HG02938 (cell line): Measurements from ENCODE around the gene PRIM1.
"Not testable (repeated sequence)": the region's sequence is repeated elsewhere in the genome, so short reads cannot be mapped to it uniquely, and the experiment has no call there.

Experiments used
- ATAC-seq: cut with Tn5 transposase; IDR thresholded peaks from one replicate; pipeline ENCODE4 v1.9.1; 2021; ENCODE audit warnings: mild to moderate bottlenecking, moderate library complexity; ENCODE audit not compliant: unreplicated experiment

The PRIM1 gene

DNA sequence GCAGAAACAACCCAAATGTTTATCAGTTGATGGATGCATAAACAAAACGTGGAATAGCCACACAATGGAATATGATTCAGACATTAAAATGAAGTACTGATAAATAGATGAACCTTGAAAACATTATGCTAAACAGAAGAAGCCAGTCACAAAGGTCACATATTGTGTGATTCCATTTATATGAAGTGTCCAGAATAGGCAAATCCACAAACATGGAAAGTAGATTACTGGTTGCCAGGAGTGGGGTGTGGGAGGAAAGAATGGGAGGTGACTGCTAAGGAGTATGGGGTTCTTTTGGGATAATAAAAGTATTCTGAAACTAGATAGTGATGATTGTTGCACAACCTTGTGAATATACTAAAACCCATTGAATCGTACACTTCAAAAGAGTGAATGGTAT is 9.7 kb upstream of the PRIM1 start:
- ATAC-seq = no peak

DNA sequence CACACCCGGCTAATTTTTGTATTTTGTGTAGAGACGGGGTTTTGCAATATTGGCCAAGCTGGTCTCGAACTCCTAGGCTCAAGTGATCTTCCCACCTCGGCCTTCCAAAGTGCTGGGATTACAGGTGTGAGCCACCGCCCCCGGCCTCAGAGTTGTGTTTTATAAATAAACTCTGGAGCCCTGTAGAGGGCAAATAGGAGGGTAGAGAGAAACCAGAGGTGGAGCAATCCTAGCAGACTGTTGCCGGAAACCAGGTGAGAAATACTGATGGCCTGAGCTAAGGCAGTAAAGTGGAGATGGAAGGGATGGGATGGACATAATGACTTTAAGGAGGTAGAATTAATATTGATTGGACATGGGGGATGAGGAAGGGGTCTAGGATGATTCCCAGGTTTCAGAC is 8.3 kb upstream of the PRIM1 start:
- ATAC-seq = no peak

DNA sequence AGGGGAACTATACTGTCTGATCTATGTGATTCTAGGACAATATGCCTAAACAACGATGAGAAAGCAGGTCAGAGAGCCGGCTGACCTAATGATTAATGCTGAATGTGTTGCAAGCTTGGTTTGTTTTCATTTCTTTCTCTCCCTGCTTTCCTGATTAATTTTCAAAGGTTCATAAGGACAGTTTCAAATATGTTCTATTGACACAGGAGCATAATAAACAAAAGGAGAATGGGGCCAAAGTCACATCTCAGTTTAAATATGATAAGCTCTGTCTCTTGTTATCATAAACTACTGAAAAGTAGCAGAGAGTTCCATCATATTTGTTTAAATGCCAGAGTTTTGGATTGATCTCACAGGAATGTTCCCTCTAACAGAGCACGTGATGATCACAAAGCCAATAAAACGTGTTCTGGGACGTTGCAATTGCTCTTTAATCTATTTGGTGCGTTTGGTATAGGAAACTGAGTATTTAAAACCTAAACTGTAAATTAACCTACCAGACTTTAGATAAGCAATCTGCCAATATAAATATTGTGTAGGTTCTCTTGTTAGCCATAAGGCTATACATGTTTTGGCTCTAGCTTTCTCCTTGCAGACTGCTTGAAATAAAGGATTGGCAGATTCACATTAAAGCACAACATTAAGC is 7.3 kb upstream of the PRIM1 start:
- no peak for ATAC-seq

DNA sequence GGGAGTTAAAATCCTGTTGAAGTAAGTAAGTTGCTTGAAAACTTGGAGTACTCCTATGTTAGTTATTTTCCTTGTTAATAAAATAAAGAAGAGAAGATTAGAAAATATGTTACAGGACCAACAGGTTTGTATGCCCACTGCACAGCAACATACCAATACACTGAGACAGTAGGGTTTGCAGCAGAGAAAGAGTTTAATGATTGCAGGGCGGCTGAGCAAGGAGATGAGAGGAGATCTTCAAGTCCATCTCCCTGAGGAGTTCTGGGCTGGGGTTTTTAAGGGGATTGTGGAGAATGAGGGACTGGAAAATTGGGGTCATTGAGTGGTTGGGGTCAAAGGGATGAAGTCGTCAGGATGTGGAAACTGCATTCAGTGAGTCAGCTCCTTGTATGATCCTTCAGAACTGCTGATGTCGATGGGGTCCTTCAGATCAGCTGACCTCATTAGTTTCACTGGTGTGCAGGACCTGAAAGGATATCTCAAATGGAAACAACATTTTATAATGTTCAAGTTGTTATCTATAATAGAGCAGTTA is 6.7 kb upstream of the PRIM1 start:
- ATAC-seq = no peak

DNA sequence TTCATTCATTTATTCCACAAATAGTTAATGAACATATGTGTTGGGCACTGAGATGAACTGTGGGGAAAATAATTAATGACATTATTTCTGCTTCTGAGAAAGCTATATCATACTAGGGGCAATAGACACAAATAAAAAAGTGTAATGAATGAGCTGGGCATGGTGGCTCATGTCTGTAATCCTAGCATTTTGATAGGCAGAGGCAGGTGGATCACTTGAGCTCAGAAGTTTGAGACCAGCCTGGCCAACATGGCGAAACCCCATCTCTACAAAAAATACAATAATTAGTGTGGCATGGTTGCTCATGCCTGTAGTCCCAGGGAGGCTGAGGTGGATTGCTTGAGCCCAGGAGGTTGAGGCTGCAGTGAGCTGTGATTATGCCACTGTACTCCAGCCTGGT is 5.8 kb upstream of the PRIM1 start:
- not testable (repeated sequence) for ATAC-seq

DNA sequence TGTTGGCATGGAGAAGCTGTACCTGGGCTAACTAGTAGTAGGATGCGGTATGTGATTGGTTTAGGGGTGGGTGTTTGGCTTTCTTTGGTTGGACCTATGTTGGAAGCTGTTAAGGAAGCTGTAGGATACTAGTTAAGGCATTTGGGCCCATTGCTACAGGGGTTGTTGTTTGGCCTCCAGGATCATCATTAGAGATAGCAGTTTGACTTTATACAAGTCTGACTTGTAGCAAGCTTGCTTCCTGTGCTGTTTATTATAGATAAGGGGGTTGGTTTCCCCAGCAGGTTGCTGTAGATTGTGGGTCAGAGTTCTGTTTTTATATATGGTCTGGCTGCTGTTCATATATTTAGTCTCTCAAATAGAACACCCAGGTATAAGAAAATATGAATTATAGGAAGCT is 1.4 kb upstream of the PRIM1 start:
- no peak for ATAC-seq

DNA sequence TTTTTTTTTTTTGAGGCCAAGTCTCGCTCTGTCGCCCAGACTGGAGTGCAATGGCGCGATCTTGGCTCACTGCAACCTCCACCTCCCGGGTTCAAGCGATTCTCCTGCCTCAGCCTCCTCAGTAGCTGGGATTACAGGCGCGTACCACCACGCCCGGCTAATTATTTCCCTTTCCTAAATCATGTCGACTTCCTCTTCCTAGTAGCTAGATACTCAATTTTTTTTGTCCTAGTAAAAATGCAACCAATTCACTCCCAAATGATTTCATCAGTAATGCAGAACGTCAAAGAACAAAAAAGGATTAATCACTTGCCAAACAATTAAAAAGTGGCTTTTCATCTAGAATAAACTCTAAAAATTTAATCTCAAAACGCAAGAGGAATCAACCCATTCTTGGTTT is 1.5 kb downstream of the PRIM1 start:
- not testable (repeated sequence) for ATAC-seq

DNA sequence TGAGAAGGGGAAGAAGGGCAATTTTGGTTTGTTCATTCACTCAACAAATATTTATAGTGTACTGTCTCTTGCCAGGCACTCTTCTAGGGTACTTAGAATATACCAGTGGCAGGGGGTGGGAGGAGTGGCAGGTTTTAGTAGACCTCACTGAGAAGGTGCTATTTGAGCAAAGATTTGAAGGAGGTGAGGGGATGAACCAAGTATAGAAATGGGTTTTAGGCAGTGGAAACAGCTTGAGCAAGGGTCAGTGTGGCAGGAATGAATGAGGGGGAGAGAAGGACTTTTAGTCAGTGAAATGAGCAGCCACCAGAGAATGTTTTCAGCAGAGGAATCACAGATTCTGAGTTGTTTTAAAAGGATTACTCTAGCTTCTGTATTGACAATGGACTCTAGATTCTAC is 2.3 kb downstream of the PRIM1 start:
- ATAC-seq = no peak

DNA sequence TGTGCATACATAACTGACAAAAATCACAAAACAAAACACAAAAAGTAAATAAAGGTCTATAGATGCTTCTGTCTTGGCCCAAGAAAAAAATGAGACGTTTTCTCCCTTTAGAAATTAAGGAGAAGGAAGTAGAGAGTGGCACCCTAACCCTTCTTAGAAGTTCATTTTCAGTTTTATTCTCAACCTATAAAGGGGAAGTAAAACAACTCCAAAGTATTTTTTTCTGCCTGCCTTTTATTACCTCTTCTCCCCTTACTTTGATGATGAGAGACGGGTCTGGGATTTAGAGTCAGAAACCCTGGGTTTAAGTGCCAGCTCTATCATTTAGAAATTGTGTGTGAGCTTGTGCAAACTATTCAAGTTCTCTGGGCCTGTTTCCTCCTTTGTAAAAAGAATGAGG is 2.8 kb downstream of the PRIM1 start:
- no peak for ATAC-seq

DNA sequence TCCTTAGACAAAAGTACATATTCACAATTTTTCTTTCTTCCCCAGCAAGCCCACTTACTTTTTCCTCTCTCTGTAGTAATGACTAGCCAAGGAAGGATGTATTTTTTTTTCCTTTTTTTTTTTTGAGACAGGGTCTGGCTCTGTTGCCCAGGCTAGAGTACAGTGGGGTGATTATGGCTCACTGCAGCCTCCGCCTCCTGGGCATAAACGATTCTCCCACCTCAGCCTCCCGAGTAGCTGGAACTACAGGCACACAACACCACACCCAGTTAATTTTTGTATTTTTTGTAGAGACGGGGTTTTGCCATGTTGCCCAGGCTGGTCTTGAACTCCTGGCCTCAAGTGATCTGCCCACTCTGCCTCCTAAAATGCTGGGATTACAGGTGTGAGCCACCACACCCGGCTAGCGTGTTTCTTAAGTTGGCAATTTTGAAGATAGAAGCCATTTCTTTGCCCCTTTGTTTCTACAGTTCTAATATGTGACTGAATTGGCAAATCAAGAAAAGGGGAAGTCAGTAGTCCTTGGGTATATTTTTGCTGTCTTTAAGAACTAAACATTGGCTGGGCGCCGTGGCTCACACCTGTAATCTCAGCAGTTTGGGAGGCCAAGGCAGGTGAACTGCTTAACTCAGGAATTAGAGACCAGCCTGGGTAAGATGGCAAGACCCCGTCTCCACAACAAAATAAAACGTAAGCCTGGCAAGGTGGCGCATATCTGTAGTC is 23.8 kb downstream of the PRIM1 start:
- ATAC-seq = no peak

DNA sequence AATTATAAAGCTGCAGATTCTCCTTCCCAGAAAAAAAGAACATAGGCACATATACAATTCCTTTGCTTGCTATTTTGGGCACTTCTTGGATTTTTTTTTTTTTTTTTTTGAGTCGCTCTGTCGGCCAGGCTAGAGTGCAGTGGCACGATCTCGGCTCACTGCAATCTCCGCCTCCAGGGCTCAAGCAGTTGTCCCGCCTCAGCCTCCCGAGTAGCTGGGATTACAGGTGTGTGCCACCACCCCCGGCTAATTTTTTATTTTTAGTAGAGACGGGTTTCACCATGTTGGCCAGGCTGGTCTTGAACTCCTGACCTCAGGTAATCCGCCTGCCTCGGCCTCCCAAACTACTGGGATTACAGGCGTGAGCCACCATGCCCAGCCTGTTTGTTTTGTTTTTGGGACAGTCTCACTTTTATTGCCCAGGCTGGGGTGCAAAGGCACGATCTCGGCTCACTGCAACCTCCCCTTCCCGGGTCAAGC is 25.9 kb downstream of the PRIM1 start:
- not testable (repeated sequence) for ATAC-seq

DNA sequence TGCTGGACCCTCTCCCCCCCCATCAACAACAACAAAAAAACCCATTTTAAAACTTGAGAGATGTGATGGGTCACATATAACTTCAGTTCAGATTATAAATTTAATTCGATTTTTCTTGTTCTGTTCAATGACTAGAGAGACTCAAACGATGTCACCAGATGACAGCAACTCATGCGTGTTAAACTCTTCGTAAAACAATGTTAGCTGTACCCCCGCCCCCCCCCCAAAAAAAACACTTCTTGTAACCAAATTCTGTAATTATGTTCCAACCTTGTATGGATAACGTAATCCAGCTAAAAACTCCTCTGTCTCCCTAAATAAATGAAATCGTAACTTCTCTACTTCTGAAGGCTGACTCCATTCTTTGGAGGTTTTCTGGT is 26.4 kb downstream of the PRIM1 start:
- no peak for ATAC-seq

DNA sequence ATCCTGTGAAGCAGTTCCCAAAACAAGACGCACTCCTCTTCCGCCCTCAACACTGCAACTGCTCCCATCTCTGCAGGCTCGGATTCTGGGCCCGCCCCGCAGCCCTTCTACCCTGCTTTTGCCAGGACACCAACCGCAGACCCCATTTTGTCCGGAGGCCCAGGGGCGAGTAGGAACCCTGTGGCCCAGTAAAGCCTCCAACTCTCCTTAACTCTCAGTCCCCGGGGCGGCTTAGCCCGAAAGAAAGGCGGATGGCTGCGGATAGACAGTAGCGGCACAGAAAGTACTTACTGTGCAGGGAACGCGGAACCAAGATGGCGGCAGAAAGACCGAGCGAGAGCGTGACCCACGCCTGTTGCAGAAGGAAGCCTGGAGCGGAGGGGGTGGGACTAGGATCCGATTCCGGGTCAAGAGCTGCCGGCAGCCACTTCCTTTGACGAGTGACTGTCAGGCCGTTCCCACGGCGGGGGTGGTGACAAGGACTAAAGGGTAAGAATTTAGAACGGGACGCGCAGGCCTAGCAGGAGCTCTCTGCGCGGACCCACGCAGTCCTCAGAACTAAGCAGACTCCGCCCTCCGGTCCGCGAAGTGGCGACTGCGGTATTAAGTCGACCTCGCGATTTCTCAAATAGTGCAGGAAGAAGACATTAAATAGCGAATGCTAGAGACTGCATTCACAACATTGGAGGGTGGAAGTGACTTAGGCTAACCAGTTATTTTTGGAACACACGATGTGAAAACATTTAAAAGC is 27.0 kb downstream of the PRIM1 start, which contains the start of gene NACA:
Gene NACA, minus strand, starts transcription at position 328 of the 751 bp plus-strand sequence. CDS start 778 bp downstream, outside the sequence.
- ATAC-seq = peak; percentile 92

DNA sequence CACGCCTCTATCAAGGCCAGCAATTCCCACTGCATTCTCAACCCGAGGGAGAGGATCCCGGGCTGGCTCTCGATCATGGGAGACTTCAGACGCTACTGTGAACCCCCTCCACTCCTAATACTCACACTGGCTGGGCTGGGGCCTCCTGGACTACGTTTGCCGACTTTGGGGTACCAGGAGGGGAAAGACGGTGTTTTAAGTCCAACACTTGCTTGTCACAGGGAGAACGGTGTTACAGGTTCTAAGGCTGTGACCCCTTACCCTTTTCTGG is 27.5 kb downstream of the PRIM1 start:
- no peak for ATAC-seq

DNA sequence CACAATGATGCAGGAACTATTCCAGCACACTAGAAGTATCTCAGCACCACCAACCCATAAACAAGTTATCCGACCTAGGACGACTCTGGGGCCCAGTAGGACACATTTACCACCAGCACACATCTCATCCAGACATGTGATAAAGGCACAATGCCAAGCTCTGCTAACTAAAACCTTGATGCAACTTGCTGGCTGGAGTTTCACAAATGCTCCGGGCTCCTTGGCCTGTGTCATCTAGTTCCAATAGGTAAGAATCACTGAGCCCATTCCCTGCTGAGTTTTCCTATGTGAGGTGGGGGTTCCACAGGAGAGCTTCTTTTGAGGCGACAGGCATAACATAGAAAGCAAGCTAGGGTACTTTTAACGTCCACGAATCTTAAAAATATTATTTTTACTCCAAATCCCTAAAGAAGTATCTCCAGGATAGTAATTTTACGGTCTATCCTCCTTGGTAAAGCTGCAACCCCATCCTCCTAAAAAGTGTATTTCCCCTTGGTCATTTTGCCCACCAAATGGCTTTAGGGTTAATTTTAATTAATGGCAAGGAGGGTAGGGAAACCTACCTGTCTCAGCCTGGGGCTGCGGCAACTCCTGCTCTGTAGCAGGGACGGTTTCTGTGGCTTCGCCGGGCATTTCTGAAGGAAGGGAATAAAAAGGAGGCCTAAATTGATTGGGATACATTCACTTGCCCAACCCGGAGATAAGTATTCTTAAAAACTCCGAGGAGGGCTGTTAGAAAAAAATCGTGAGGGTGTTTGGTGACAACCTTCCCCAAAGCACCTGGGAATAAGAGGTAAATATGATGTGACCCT is 28.0 kb downstream of the PRIM1 start:
- no peak for ATAC-seq

DNA sequence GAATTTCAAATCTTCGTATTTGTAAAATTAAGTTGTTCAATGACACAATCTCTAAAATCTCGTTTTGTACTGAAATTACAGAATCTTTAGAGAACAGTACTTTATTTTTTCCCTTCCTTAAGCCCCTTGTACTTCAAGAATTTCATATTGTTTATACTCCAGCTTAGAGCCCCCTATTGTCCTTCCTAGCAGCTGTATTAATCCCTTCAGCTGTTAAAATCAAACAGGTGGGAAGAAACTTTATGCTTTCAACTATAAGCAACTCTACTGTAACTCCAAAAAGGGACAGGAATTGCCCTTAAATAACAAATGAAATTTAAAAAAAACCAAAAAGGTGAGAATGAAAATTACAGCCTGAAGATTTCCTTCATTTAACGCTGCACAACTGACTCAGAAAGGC is 28.8 kb downstream of the PRIM1 start:
- ATAC-seq = no peak

DNA sequence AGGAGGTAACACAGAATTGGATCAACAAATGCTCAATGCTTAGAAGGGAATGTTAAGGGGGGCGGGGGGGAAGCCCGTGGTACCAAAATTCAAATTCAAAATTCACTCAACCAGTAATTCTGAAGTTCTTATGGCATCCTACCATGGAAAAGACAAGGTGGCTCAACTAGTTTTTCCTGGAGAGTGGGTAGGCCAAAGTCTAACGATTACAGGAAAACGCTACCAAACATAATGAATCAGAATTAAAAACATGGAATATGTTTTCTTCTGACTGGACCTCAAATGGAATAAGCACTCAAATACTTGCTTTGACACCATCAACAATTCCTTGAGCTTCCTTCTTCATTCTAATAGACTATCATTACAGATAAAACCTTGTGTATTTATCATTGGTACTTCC is 29.3 kb downstream of the PRIM1 start:
- ATAC-seq = no peak

DNA sequence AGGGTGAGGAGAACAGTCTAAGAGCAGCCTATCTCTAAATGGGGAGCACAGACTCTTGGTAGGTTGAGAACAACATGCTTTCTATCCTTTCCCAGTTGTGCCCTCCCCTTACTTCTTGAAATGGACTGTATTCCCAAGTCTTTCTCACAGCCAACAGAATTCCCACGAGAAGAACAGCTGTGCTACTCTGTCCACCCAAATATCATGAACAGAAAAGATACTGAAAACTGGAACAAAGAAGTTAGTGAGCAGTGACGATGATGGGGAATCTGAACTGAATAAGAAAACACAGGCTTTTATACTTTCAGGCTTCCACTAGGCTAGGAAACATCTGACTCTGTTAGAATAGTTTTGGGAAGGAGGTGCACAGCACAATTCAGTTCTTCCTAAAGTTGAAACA is 30.4 kb downstream of the PRIM1 start:
- ATAC-seq = no peak

DNA sequence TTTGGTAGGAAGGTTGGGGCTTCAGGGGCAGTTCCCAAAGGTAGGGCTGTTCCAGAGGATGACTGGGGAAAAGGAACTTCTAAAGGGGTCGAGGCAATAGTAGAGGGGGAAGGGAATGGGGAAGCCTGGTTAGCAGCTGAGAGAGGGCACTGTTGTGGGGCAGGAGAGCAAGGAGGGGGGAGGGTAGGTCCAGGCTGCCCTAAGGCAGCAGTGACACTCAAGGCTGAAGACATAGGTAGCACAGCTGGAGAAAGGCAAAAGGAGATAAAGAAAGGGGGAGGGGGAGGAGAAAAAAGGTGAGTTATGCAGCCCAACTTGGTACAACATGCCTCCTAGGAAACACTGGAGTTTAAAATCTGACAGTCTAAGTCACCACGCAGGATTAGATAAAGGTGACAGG is 30.9 kb downstream of the PRIM1 start:
- no peak for ATAC-seq

DNA sequence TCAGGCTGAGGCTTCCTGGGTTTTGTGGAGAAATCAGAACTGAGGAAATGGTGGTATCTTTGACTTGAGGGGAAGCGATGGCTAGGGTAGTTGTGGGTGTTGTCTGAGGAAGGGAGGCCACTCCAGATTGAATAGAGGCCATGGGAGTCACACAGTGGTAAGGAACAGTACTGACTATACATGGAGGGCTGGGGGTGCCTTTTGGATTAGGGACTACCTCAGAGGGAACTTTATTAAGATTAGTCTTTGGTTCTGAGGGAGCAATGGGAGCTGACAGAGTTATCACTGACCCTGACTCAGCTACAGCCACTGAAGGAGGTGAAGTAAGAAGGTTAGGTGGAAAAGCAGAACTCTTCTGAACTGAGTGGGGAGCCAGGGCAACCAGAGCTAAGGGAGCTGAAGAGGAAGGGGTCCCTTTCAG is 31.4 kb downstream of the PRIM1 start:
- no peak for ATAC-seq

DNA sequence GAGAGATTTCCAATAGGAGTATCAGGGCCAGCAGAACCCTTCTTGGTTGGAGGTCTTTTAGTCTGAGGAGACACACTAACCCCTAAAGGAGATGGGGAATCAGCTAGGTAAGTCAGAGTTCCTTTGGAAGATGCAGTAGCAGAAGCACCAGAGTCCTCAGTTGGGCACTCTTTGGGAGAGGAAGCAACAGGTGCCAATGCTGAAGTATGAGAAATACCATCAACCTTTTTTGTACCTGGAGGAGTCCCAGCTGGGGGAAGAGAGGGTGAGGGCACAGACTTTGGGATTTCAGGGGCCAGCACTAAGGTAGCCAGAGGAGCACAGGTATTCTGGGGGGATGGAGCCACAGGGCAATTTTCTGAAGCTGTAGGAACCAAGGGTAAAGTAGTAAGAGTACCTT is 33.1 kb downstream of the PRIM1 start:
- no peak for ATAC-seq
